AG04449 (cell line): ENCODE data around the gene UBE2E1.

Experiments
- CTCF ChIA-PET: fragments of 350-600 bp; formaldehyde crosslinking; extraction: SDS; loops from one replicate; lab custom pipeline; 2021; ENCODE audit warnings: antibody characterized with exemption; lab: Yijun Ruan, JAX
- POLR2A ChIA-PET: fragments of 400-600, 350-600 bp; formaldehyde crosslinking; extraction: SDS; loops from one replicate; lab custom pipeline; 2020; ENCODE audit warnings: antibody characterized with exemption, inconsistent platforms; lab: Yijun Ruan, JAX
- DNase-seq: peaks from one replicate; pipeline ENCODE4 v3.0.0-alpha.2; 2010; ENCODE audit warnings: low read depth, low spot score
- H3K4me3 ChIP-seq: 2 replicates; pipeline ENCODE4 v1.5.1; 2011; ENCODE audit warnings: low read depth, mild to moderate bottlenecking, control low read depth, low read length
- CTCF ChIP-seq: IDR thresholded peaks from one replicate; pipeline ENCODE4 v1.5.1; 2011; ENCODE audit warnings: mild to moderate bottlenecking, moderate library complexity, low read length, control low read depth, inconsistent platforms; ENCODE audit not compliant: insufficient read depth; ENCODE audit errors: missing control alignments

Gene UBE2E1

GRCh38 chr3:23798456-23798855 is 7.3 kb upstream of the UBE2E1 start:
- no peak for DNase-seq
- no peak for TF ChIP-seq CTCF
- H3K4me3 ChIP-seq, result no peak overlapping the region
- ChIA-PET CTCF (no interaction called here), POLR2A (no interaction called here)

- TF ChIP-seq CTCF, result no peak
- POLR2A ChIA-PET, result no interaction called here
- CTCF ChIA-PET, result no interaction called here
- no peak overlapping the region for H3K4me3 ChIP-seq
- DNase-seq, result no peak
These were observed 6.9 kb upstream of the UBE2E1 start for GRCh38 chr3:23798876-23799275.

- H3K4me3 ChIP-seq, result no peak overlapping the region
- ChIA-PET CTCF (no interaction called here), POLR2A (no interaction called here)
- no peak for DNase-seq
- TF ChIP-seq CTCF, result peak; percentile 12
These were observed 5.0 kb upstream of the UBE2E1 start for GRCh38 chr3:23800731-23801130.

- no peak for TF ChIP-seq CTCF
- H3K4me3 ChIP-seq, result no peak overlapping the region
- DNase-seq, result no peak
- POLR2A ChIA-PET, result no interaction called here
- CTCF ChIA-PET, result interaction anchor here (1.2 kb wide), 1 partner anchor 15 kb away, joined by 3 read pairs; no protein-coding TSS in a partner anchor
These were observed 1.1 kb upstream of the UBE2E1 start for GRCh38 chr3:23804441-23805209.

- no peak for TF ChIP-seq CTCF
- DNase-seq, result no peak
- POLR2A ChIA-PET, result no interaction called here
- CTCF ChIA-PET, result no interaction called here
- peak overlapping the region; percentile 73 for H3K4me3 ChIP-seq
These were observed 534 bp upstream of the UBE2E1 start for GRCh38 chr3:23805210-23805632.

- H3K4me3 ChIP-seq, result peak overlapping the region; percentile 73
- no peak for TF ChIP-seq CTCF
- ChIA-PET POLR2A (interaction anchor here (0.6 to 1.3 kb wide), 2 partner anchors 74 to 110 kb away, joined by 3 read pairs; partner anchors contain the start of genes NKIRAS1 and RPL15), CTCF (no interaction called here)
- no peak for DNase-seq
These were observed 1.0 kb downstream of the UBE2E1 start for GRCh38 chr3:23806534-23807423.
